HuH-7.5 (cell line): ENCODE data around the gene CAMP.
"Not testable (repeated sequence)": the region's sequence is repeated elsewhere in the genome, so short reads cannot be mapped to it uniquely, and the experiment has no call there.

ENCODE experiments used
- DNase-seq: peaks from one replicate; pipeline ENCODE4 v3.0.0; 2011; ENCODE audit warnings: low spot score

The CAMP gene

GRCh38 chr3:48222616-48223513 lies at the start of gene CAMP:
CAMP (plus strand) TSS chr3:48223495; CDS start chr3:48223512, 17 bp downstream.
- DNase-seq: no peak

- no peak for DNase-seq
Observed at GRCh38 chr3:48178072-48178471, 45.2 kb upstream of the CAMP start.

- DNase-seq: no peak
Observed at GRCh38 chr3:48180021-48180420, 43.3 kb upstream of the CAMP start.

- DNase-seq: no peak
Observed at GRCh38 chr3:48180531-48181253, 42.6 kb upstream of the CAMP start.

GRCh38 chr3:48184299-48184698 lies 39.0 kb upstream of the CAMP start:
- DNase-seq: no peak

- no peak for DNase-seq
Observed at GRCh38 chr3:48185129-48185528, 38.2 kb upstream of the CAMP start.

GRCh38 chr3:48186631-48187300 lies 36.5 kb upstream of the CAMP start:
- DNase-seq: no peak

- DNase-seq: no peak
Observed at GRCh38 chr3:48187301-48187578, 36.1 kb upstream of the CAMP start.

- DNase-seq: peak; percentile 23
Observed at GRCh38 chr3:48187579-48188265, 35.6 kb upstream of the CAMP start.

GRCh38 chr3:48188266-48189201 lies 34.8 kb upstream of the CAMP start, which contains the start of gene CDC25A:
CDC25A (minus strand) TSS chr3:48188417; CDS start chr3:48187947, 470 bp downstream.
- DNase-seq: peak; percentile 96

- no peak for DNase-seq
Observed at GRCh38 chr3:48189321-48189720, 34.0 kb upstream of the CAMP start.

- DNase-seq: peak; percentile 27
Observed at GRCh38 chr3:48190911-48191310, 32.4 kb upstream of the CAMP start.

- peak; percentile 84 for DNase-seq
Observed at GRCh38 chr3:48194446-48195071, 28.7 kb upstream of the CAMP start.

GRCh38 chr3:48196611-48197010 lies 26.7 kb upstream of the CAMP start:
- DNase-seq: no peak

GRCh38 chr3:48199117-48199516 lies 24.2 kb upstream of the CAMP start:
- DNase-seq: no peak

GRCh38 chr3:48202632-48203031 lies 20.7 kb upstream of the CAMP start:
- DNase-seq: no peak

GRCh38 chr3:48208076-48208475 lies 15.2 kb upstream of the CAMP start:
- no peak for DNase-seq

GRCh38 chr3:48209445-48209844 lies 13.8 kb upstream of the CAMP start:
- DNase-seq: no peak

- DNase-seq: not testable (repeated sequence)
Observed at GRCh38 chr3:48210534-48210933, 12.8 kb upstream of the CAMP start.

GRCh38 chr3:48211776-48212175 lies 11.5 kb upstream of the CAMP start:
- not testable (repeated sequence) for DNase-seq

- DNase-seq: no peak
Observed at GRCh38 chr3:48214225-48214624, 9.1 kb upstream of the CAMP start.
